Mucosa of descending colon (tissue), 3 donors: Measurements from ENCODE around the gene GABRR3. TPM values are rescaled to one million over a fixed set of nuclear protein-coding genes. Genes with fewer than 3 reads are reported as not detected.
"Not testable (repeated sequence)": the region's sequence is repeated elsewhere in the genome, so short reads cannot be mapped to it uniquely, and the experiment has no call there.

Experiments
- ATAC-seq: fragments of 200-7000 bp; cut with Tn5 transposase; one replicate; pipeline ENCODE4 v1.9.1; 2020; ENCODE audit warnings: mild to moderate bottlenecking, moderate library complexity
- DNase-seq, 3 donors: peaks; one replicate each; pipeline ENCODE4 v3.0.0-alpha.2; 2020
- H3K36me3 ChIP-seq: fragments of 200-600 bp; one replicate; pipeline ENCODE4 v1.8.0; 2021; ENCODE audit warnings: low read depth, mild to moderate bottlenecking
- H3K4me1 ChIP-seq: fragments of 200-600 bp; one replicate; pipeline ENCODE4 v1.8.0; 2021; ENCODE audit warnings: low read depth, mild to moderate bottlenecking
- H3K4me3 ChIP-seq: fragments of 200-600 bp; one replicate; pipeline ENCODE4 v1.8.0; 2021; ENCODE audit warnings: mild to moderate bottlenecking
- H3K9me3 ChIP-seq: fragments of 200-600 bp; one replicate; pipeline ENCODE4 v1.8.0; 2021; ENCODE audit warnings: mild to moderate bottlenecking
- CTCF ChIP-seq: fragments of 200-600 bp; IDR thresholded peaks from one replicate; pipeline ENCODE4 v1.8.0; 2022; ENCODE audit warnings: antibody characterized with exemption, mild to moderate bottlenecking
- intact Hi-C, 2 donors: fragments of 100-400 bp; cut with DNase I in 1 of 2; cut with micrococcal nuclease in 1 of 2; formaldehyde crosslinking; loops; one replicate each; pipeline versions ENCODE4 v1.11.0 to v1.11.1; 2022; cut with DNase I, micrococcal nuclease
- total RNA-seq, 3 donors: library from RNA; stranded (reverse); fragmentation: NEBNext Ultra II Directional in 2 of 3; extraction: Animal tissue kit (Norgen Biotek cat#: 25700) in 2 of 3; gene quantifications; one replicate each; pipeline versions ENCODE4 v1.2.1 to v1.2.4, GENCODE V29; 2021 to 2023
- donor health status: DM: no; HTN: no; CAD: no; lungs with moderate emphysema.
- donor health status: DM: no; HTN: no; CAD: no.
- donor health status: DM: no; HTN: yes; CAD: no.

The GABRR3 gene
- total RNA-seq, 3 donors from 2014 or later = not detected

GRCh38 chr3:98014268-98014585, 20.9 kb downstream of the GABRR3 start:
- no peak for ATAC-seq
- H3K36me3 ChIP-seq = no peaks in the 10 kb centered on the region
- no peak overlapping the region for H3K4me3 ChIP-seq
- H3K9me3 ChIP-seq = no peaks in the 10 kb centered on the region
- TF ChIP-seq CTCF = no peak
- no peaks in the 10 kb centered on the region for H3K4me1 ChIP-seq
- DNase-seq = no peak
- intact Hi-C loops = no loop called here

GRCh38 chr3:98013411-98014267, 21.5 kb downstream of the GABRR3 start:
- Histone ChIP-seq H3K36me3 (no peaks in the 10 kb centered on the region), H3K9me3 (no peaks in the 10 kb centered on the region), H3K4me1 (no peaks in the 10 kb centered on the region), H3K4me3 (no peak overlapping the region)
- DNase-seq = no peak
- TF ChIP-seq CTCF = no peak
- intact Hi-C loops = no loop called here
- no peak for ATAC-seq

- H3K4me1 ChIP-seq = no peaks in the 10 kb centered on the region
- intact Hi-C loops = no loop called here
- ATAC-seq (no peak), DNase-seq (no peak)
- H3K4me3 ChIP-seq = no peak overlapping the region
- H3K9me3 ChIP-seq = no peaks in the 10 kb centered on the region
- no peaks in the 10 kb centered on the region for H3K36me3 ChIP-seq
- TF ChIP-seq CTCF = no peak
These were observed 22.1 kb downstream of the GABRR3 start for GRCh38 chr3:98012979-98013378.

- intact Hi-C loops, H3K4me1 ChIP-seq, H3K9me3 ChIP-seq, DNase-seq, H3K4me3 ChIP-seq, H3K36me3 ChIP-seq, ATAC-seq: not testable (repeated sequence)
These were observed 24.1 kb downstream of the GABRR3 start for GRCh38 chr3:98010883-98011449.

GRCh38 chr3:98010194-98010882, 24.8 kb downstream of the GABRR3 start:
- no peak for TF ChIP-seq CTCF
- DNase-seq = no peak
- no peak for ATAC-seq
- Histone ChIP-seq H3K4me1 (no peaks in the 10 kb centered on the region), H3K4me3 (no peak overlapping the region), H3K36me3 (no peaks in the 10 kb centered on the region), H3K9me3 (no peaks in the 10 kb centered on the region)
- intact Hi-C loops = no loop called here

GRCh38 chr3:98008855-98009254, 26.3 kb downstream of the GABRR3 start:
- H3K4me1 ChIP-seq = no peaks in the 10 kb centered on the region
- no peaks in the 10 kb centered on the region for H3K36me3 ChIP-seq
- intact Hi-C loops = no loop called here
- H3K4me3 ChIP-seq = no peak overlapping the region
- no peaks in the 10 kb centered on the region for H3K9me3 ChIP-seq
- no peak for TF ChIP-seq CTCF
- no peak for DNase-seq
- ATAC-seq = no peak
